Neuron (in vitro differentiated cells): ENCODE results near the gene TRAPPC2L.

Source experiments
- H2AFZ ChIP-seq: one replicate; pipeline ENCODE4 v1.6.1; 2013; ENCODE audit warnings: low read depth, mild to moderate bottlenecking, inconsistent platforms, low read length, moderate library complexity
- H3K27me3 ChIP-seq: one replicate; pipeline ENCODE4 v1.6.1; 2013; ENCODE audit warnings: low read length; ENCODE audit not compliant: insufficient read depth
- H3K36me3 ChIP-seq: one replicate; pipeline ENCODE4 v1.6.1; 2013; ENCODE audit warnings: low read length; ENCODE audit not compliant: insufficient read depth
- H3K4me1 ChIP-seq: one replicate; pipeline ENCODE4 v1.6.1; 2013; ENCODE audit warnings: low read length; ENCODE audit not compliant: insufficient read depth
- H3K4me3 ChIP-seq: 2 replicates; pipeline ENCODE4 v1.5.1; 2013; ENCODE audit warnings: mild to moderate bottlenecking, low read length, moderate library complexity
- H3K9me3 ChIP-seq: one replicate; pipeline ENCODE4 v1.6.1; 2013; ENCODE audit warnings: low read length

The TRAPPC2L gene

DNA sequence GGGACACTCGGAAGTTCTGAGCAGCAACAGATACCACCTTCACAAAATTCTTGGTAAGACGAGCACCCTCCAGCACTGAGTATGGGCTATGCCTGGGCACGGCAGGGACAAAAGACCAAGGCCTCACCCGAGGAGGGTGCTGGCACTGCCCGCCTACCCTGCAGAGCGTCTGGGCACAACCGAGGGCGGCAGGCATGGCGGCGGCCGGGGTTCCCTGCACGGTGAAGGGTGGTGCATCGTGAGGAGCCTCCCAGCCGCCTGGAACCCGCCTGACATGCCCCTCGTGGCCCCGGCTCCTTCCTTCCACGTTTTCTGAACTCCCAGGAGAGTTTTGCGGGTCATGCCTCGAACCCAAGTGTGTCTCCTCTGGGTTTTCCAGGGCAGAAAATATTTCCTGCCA is 19.1 kb upstream of the TRAPPC2L start:
- Histone ChIP-seq H3K36me3 (no peaks in the 10 kb centered on the region), H3K4me1 (no peaks in the 10 kb centered on the region), H3K27me3 (no peaks in the 10 kb centered on the region), H3K9me3 (no peaks in the 10 kb centered on the region), H3K4me3 (no peak overlapping the region), H2AFZ (no peak overlapping the region)

DNA sequence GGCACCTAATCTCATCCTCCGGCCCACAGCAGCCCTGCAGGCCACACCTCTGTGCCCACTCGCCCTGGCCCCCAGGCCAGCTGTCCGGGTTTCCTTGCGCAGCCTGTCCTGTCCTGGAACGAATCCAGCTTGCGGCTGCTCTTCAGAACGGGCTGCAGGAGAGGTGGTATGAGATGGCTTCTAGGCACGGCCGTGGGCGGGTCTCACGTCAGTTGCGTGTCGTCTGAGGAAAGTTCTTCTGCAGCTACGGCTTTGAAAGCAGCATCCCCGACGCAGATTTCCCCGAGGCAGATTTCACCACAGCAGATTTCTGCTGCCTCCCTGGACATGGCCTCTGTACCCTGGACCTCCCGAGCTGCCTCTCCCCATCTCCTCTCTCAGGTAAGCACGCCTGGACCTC is 18.4 kb upstream of the TRAPPC2L start:
- no peaks in the 10 kb centered on the region for H3K9me3 ChIP-seq
- no peaks in the 10 kb centered on the region for H3K27me3 ChIP-seq
- H3K36me3 ChIP-seq = no peaks in the 10 kb centered on the region
- no peaks in the 10 kb centered on the region for H3K4me1 ChIP-seq
- H2AFZ ChIP-seq = no peak overlapping the region
- no peak overlapping the region for H3K4me3 ChIP-seq

DNA sequence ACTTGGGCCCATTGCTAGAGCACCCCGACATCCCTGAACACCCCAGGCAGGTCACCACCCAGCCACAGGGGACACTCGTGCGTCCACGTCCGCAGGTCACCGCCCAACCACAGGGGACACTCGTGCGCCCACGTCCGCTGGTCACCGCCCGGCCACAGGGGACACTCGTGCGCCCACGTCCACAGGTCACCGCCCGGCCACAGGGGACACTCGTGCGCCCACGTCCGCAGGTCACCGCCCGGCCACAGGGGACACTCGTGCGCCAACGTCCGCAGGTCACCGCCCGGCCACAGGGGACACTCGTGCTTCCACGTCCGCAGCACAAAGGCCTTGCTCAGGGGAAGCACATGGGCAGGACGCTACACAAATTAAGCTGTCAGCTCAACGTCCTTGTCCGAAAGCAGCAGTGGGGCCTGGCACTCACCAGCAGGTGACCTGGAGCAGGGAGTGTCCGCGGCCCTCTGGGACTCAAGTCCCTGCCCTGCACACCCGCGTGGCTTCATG is 17.8 kb upstream of the TRAPPC2L start:
- Histone ChIP-seq H3K4me1 (no peaks in the 10 kb centered on the region), H3K9me3 (no peaks in the 10 kb centered on the region), H2AFZ (no peak overlapping the region), H3K27me3 (no peaks in the 10 kb centered on the region), H3K4me3 (no peak overlapping the region), H3K36me3 (no peaks in the 10 kb centered on the region)

DNA sequence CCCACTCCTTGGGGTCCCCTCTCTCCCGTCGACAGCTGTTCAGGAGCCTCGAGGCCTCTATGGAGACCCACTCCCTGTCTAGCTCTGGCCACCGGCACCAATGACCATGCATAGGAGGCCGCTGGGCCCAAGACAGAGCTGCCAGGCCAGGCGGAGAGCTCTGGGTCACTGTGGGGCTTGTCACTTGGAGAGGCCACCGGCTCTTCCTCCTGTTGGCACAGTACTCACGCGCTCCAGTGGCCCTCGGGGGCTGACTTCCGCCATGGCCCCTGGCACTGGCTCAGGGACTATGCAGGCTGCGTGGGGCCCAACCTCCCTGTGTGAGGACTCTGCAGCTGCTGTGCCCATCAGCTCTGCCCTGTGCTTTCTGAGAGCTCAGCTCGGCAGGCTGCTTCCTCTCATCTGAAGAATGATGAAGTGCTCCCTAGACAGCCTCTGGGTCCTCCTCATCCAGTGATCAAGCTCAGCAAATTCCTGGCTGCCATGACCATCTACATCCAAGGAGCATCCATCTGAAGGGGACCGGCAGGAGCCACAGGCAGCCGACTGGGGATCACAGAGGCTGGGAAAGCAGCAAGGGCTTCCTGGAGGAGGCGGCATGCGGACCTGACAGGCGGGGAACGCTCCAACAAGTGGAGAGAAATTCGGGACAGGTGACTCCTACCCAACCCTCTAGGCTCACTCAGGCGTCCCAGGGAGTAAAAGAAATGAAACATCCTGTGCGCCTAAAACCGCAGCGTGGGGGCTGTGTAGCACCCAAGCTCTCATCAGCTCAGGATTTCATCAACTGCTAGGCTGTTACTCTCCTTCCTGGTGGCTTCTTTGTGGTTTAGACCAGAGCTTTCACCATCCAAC is 17.0 kb upstream of the TRAPPC2L start:
- no peaks in the 10 kb centered on the region for H3K9me3 ChIP-seq
- H3K4me1 ChIP-seq = no peaks in the 10 kb centered on the region
- no peak overlapping the region for H3K4me3 ChIP-seq
- no peaks in the 10 kb centered on the region for H3K27me3 ChIP-seq
- no peaks in the 10 kb centered on the region for H3K36me3 ChIP-seq
- H2AFZ ChIP-seq = no peak overlapping the region

DNA sequence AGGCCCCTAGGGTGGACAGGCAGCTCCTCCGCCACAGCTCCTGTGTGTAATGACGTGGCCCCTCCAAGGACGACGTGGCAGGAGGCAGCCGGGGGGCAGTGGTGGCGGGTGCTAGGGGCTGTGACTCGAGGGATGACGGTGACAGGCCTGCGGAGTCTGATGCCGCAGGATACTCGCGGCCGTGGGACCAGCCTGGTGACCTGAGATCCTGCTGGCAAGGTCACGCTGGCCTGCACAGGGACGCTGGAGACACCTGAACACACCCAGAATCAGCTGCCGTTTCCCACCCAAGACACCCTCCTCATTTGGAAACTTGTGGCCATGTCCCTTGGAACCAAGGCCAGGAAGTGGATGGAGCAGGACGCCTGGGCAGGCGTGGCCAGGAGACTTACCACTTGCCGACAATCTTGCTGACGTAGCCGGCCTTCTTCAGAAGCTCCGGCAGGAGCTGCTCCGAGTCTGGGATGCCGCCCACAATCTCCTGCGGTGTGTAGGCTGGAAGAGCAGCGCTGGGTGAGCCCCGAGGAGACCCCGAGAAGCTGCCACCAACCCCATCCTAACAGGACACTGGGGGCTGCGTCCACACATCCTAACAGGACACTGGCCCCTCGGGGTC is 16.2 kb upstream of the TRAPPC2L start:
- Histone ChIP-seq H3K36me3 (no peaks in the 10 kb centered on the region), H3K9me3 (no peaks in the 10 kb centered on the region), H3K4me1 (no peaks in the 10 kb centered on the region), H2AFZ (no peak overlapping the region), H3K27me3 (no peaks in the 10 kb centered on the region), H3K4me3 (no peak overlapping the region)

DNA sequence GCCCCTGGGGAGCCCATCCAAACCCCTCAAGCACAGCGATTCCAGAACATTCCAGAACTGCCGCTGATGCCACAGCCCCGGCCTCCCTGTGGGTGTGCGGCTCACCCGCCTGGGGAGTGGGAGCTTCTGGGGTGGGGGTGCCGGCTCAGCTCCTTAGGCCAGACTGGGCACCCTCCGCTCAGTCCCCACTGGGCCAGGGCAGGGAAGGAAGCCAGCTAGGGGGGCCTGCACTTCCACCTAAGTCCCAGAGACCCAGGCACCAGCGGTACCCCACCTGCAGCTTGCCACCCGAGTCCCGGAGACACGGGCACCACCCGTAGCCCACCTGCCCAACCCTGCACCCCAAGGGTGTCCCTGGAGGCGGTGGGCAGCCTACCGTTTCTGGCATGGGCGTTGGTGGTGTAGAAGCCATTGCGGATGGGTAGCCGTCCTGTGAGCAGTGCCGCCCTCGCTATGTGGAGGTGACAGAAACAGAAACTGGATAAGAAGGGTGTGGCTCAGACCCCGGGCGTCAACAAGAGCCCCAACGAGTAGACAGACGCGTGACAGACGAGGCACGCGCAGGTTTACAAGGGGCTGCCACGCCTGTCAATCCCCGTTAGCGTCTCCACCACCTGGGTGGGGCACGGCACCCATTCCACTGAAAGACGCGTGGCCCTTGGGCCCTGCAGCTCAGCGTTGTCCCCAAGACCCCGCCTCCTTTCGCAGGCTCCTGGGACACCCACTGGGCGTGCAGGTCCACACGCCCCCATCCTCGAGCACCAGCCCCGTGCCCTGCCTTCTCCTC is 15.2 kb upstream of the TRAPPC2L start:
- Histone ChIP-seq H3K4me1 (no peaks in the 10 kb centered on the region), H3K4me3 (no peak overlapping the region), H3K27me3 (no peaks in the 10 kb centered on the region), H2AFZ (no peak overlapping the region), H3K9me3 (no peaks in the 10 kb centered on the region), H3K36me3 (no peaks in the 10 kb centered on the region)

DNA sequence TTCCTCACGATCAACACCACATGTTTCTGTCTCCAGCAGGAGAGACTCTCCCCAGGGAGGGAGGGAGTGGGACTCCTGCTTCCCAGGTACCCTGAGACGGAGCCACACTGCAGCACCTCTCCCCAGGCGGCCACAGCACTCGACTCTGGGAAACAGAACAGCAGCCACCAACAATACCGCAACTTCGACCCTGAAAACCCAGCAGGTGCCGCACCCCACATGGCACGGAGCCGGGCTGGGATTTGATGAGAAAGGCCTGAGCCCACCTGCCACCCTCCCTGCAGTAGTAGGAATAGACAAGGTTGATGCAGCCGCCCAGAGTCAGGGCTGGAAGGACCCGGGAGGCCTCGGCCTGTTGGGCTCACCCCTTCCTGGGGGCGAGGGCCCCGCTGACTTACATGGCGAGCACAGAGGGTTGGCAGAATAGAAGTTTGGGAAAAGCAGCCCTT is 14.6 kb upstream of the TRAPPC2L start:
- no peaks in the 10 kb centered on the region for H3K4me1 ChIP-seq
- H3K9me3 ChIP-seq = no peaks in the 10 kb centered on the region
- H3K36me3 ChIP-seq = no peaks in the 10 kb centered on the region
- H2AFZ ChIP-seq = no peak overlapping the region
- no peaks in the 10 kb centered on the region for H3K27me3 ChIP-seq
- no peak overlapping the region for H3K4me3 ChIP-seq

DNA sequence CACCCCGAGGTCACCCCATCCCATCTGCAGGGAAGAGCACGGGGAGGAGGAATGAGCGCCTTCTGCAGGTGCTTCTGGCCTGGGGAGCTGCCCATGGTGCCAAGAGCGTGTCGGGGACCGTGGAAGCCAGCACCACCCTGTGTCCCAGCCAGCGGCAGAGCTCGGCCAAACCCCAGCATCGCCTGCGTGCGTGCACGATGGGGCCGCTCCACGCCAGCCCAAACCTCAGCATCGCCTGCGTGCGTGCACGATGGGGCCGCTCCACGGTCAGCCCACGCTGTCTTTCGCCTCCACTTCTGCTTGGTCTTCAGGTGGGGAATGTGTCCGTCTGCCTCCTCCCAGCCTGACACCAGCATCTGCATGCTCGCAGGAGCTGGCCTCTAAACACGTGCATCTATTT is 14.1 kb upstream of the TRAPPC2L start:
- no peaks in the 10 kb centered on the region for H3K4me1 ChIP-seq
- H3K4me3 ChIP-seq = no peak overlapping the region
- no peaks in the 10 kb centered on the region for H3K36me3 ChIP-seq
- H3K9me3 ChIP-seq = no peaks in the 10 kb centered on the region
- H2AFZ ChIP-seq = no peak overlapping the region
- no peaks in the 10 kb centered on the region for H3K27me3 ChIP-seq

DNA sequence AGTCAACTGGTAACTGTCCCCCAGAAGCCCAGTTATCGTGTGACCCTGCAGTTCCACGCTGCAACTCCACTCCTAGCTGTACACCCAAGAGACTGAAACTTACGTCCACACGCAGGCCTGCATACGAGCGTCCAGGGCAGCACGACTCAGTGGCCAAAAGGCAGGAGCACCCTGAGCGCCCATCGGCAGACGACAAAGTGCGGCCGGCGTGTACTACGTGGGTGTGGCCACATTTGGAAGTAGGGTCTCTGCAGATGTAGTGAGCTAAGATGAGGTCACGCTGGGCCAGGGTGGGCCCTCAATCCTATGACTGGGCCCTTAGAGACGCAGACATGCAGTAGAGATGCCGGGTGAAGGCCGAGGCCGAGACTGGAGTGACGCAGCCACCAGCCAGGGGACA is 13.7 kb upstream of the TRAPPC2L start:
- H2AFZ ChIP-seq = no peak overlapping the region
- no peaks in the 10 kb centered on the region for H3K27me3 ChIP-seq
- H3K36me3 ChIP-seq = no peaks in the 10 kb centered on the region
- no peak overlapping the region for H3K4me3 ChIP-seq
- H3K4me1 ChIP-seq = no peaks in the 10 kb centered on the region
- no peaks in the 10 kb centered on the region for H3K9me3 ChIP-seq

DNA sequence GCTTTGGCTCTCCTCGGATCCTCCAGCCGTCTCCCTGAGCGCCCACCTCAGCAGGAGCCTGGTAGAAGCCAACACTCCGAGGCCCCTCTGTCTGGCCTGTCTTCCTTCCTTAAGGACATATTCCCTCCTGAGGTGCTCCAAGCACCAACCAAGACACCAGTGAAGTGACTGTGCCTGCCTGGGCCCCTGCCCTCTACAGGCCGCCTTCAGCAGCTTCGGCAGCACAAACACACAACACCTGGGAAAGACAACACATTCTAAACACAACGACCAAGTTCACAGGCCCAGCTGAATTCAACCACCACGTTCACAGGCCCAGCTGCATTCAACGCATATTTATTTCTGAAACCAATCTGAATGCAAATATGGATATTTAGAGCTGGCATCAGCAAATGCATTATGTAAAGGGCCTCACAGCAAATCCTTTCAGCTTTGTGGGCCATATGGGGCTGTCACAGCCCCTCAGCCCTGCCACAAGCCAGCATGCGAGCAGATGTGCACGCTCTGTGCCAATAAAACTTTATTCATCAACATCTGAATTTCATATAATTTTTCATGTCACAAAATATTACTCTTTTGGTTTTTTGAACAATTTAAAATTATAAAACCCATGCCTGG is 12.4 kb upstream of the TRAPPC2L start:
- H3K36me3 ChIP-seq = no peaks in the 10 kb centered on the region
- no peaks in the 10 kb centered on the region for H3K4me1 ChIP-seq
- no peaks in the 10 kb centered on the region for H3K27me3 ChIP-seq
- H2AFZ ChIP-seq = no peak overlapping the region
- no peak overlapping the region for H3K4me3 ChIP-seq
- no peaks in the 10 kb centered on the region for H3K9me3 ChIP-seq

DNA sequence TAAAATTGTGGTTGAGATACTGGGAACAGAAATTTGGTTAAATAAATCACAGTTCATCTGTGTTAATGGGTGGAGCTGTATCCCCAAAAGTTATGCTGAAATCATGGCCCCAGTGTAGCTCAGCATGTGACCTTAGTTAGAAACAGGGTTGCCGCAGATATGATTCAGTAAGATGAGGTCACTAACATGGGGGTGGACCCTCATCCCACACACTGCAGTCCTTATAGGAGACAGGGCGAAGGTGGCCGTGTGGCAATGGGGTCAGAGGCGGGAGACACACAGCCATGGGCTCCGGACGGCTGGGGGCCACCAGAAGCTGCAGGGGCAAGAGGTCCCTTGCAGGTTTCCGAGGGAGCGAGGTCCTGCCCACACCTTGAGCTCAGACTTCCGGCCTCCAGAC is 10.8 kb upstream of the TRAPPC2L start:
- no peaks in the 10 kb centered on the region for H3K27me3 ChIP-seq
- H2AFZ ChIP-seq = no peak overlapping the region
- H3K36me3 ChIP-seq = no peaks in the 10 kb centered on the region
- H3K4me1 ChIP-seq = no peaks in the 10 kb centered on the region
- no peak overlapping the region for H3K4me3 ChIP-seq
- H3K9me3 ChIP-seq = no peaks in the 10 kb centered on the region

DNA sequence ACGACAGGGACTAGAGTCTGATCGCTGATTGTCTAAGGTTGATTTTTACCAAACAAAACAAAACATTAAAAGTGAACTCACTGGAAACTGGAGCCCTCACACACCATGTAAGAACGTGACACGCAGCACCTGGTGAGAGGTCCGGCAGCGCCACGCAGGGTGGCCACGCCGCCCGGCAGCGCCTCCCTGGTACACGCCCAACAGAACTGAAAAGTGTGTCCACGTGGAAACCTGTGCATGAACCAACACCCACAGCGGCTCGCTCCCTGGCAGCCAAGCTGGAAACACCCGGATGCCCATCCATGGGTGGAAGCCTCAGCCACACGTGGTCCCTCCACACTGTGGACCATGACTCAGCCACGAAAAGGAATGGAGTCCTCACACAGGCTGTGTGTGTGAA is 9.3 kb upstream of the TRAPPC2L start:
- no peaks in the 10 kb centered on the region for H3K4me1 ChIP-seq
- H3K27me3 ChIP-seq = no peaks in the 10 kb centered on the region
- H3K9me3 ChIP-seq = peaks cover 2% of the 10 kb centered on the region
- H3K4me3 ChIP-seq = no peak overlapping the region
- no peak overlapping the region for H2AFZ ChIP-seq
- H3K36me3 ChIP-seq = no peaks in the 10 kb centered on the region

DNA sequence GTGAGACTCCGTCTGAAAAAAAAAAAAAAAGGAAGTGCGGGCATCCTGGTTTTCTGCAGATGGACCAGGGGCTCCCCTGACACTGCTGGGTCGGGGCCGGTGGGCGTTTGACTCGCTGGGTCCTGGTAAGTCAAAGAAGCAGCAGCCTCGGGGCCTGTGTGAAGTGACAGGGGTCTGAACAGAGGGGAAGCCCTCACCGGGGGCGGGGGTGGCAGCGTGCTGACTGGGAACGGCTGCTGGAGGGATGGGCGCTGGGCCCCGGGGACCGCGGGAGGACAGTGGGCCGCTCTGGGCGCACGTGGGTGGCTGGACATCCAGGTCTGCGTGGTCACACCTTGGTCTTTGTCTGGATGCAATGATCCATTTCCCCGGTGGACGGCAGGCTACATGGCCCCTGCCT is 8.4 kb upstream of the TRAPPC2L start:
- Histone ChIP-seq H2AFZ (no peak overlapping the region), H3K9me3 (peaks cover 2% of the 10 kb centered on the region), H3K4me1 (peaks cover 5% of the 10 kb centered on the region)

More for the DNA sequence above, 8.4 kb upstream of the TRAPPC2L start:
- Histone ChIP-seq H3K36me3 (no peaks in the 10 kb centered on the region), H3K4me3 (no peak overlapping the region), H3K27me3 (no peaks in the 10 kb centered on the region)
